Caco-2 (cell line): ENCODE data around the gene KCNH3. TPM values are rescaled to one million over a fixed set of nuclear protein-coding genes. Genes with fewer than 3 reads are reported as not detected.

Experiments used
- BruUV-seq: library from RNA; stranded (reverse); fragments of 400-500 nt; replicated peaks from 2 replicates; lab custom pipeline; 2021; lab: Mats Ljungman, UMichigan
- CTCF ChIA-PET: fragments of 300-600 bp; sonication (Branson Sonifier 250); formaldehyde crosslinking; loops from one replicate; lab custom pipeline; 2022; ENCODE audit warnings: antibody characterized with exemption; lab: Charles Lee
- POLR2A ChIA-PET: fragments of 300-600 bp; sonication (Branson Sonifier 250); formaldehyde crosslinking; loops from one replicate; lab custom pipeline; 2022; ENCODE audit warnings: antibody characterized with exemption; lab: Charles Lee
- DNase-seq, 2 experiments: peaks; one replicate each; pipeline versions ENCODE4 v3.0.0 to v3.0.0-alpha.2; 2020 to 2022
- H3K27me3 ChIP-seq: replicated peaks from 2 replicates; pipeline ENCODE4 v1.6.0; 2011; ENCODE audit warnings: low read length; ENCODE audit not compliant: control insufficient read depth, insufficient read depth
- H3K36me3 ChIP-seq: 2 replicates; pipeline ENCODE4 v1.5.1; 2011; ENCODE audit warnings: low read length; ENCODE audit not compliant: control insufficient read depth, insufficient read depth
- H3K4me1 ChIP-seq: fragments of 250-450 bp; sonication (Bioruptor Pico); 2 replicates; pipeline ENCODE4 v1.5.1; 2020; ENCODE audit warnings: mild to moderate bottlenecking
- H3K4me3 ChIP-seq: 2 replicates; pipeline ENCODE4 v1.5.1; 2011; ENCODE audit warnings: low read depth, mild to moderate bottlenecking, control low read depth, low read length
- H3K9me3 ChIP-seq: fragments of 250-450 bp; sonication (Bioruptor Pico); 2 replicates; pipeline ENCODE4 v1.5.1; 2020; ENCODE audit warnings: mild to moderate bottlenecking, moderate library complexity
- H3K27ac Mint-ChIP-seq: one replicate; pipeline ENCODE4 v1.8.0; 2022; ENCODE audit warnings: mixed read lengths; ENCODE audit not compliant: unreplicated experiment
- H3K27me3 Mint-ChIP-seq: one replicate; pipeline ENCODE4 v1.8.0; 2022; ENCODE audit warnings: mixed read lengths; ENCODE audit not compliant: insufficient read depth, unreplicated experiment
- H3K36me3 Mint-ChIP-seq: one replicate; pipeline ENCODE4 v1.8.0; 2022; ENCODE audit warnings: mild to moderate bottlenecking, mixed read lengths; ENCODE audit not compliant: insufficient read depth, unreplicated experiment
- H3K4me1 Mint-ChIP-seq: one replicate; pipeline ENCODE4 v1.8.0; 2022; ENCODE audit warnings: low read depth, mixed read lengths; ENCODE audit not compliant: unreplicated experiment
- H3K4me3 Mint-ChIP-seq: one replicate; pipeline ENCODE4 v1.8.0; 2022; ENCODE audit warnings: mild to moderate bottlenecking, moderate library complexity, mixed read lengths; ENCODE audit not compliant: unreplicated experiment
- H3K9me3 Mint-ChIP-seq: one replicate; pipeline ENCODE4 v1.8.0; 2022; ENCODE audit warnings: mixed read lengths; ENCODE audit not compliant: unreplicated experiment
- CTCF ChIP-seq, 2 experiments: fragments of 200-600 bp in 1 of 2; IDR thresholded peaks; 1 replicate in 1 of 2; 2 replicates in 1 of 2; pipeline versions ENCODE4 v1.5.1 to v1.8.0; 2011 to 2022; ENCODE audit warnings: antibody characterized with exemption in 1 of 2, control low read depth in 1 of 2, inconsistent platforms in 1 of 2, low read depth in 1 of 2, low read length in 1 of 2, mild to moderate bottlenecking in 1 of 2, moderate library complexity in 1 of 2; ENCODE audit not compliant: insufficient read depth in 1 of 2, severe bottlenecking in 1 of 2, unreplicated experiment in 1 of 2
- intact Hi-C: fragments of 100-400 bp; cut with micrococcal nuclease; formaldehyde crosslinking; loops from one replicate; pipeline ENCODE4 v1.10.0; 2022; ENCODE audit not compliant: unreplicated experiment
- total RNA-seq: library from RNA; stranded (reverse); gene quantifications from 2 replicates; pipeline ENCODE4 v1.2.3, GENCODE V29; 2022

KCNH3 gene
- total RNA-seq, 1 experiment from 2014 or later: 0.27 TPM

- Histone ChIP-seq H3K9me3 (no peaks in the 10 kb centered on the region), H3K27me3 (no peaks in the 10 kb centered on the region), H3K4me1 (peaks cover 10% of the 10 kb centered on the region), H3K4me3 (no peak overlapping the region), H3K36me3 (peaks cover 4% of the 10 kb centered on the region; the same call in 1 of the 2 replicates)
- DNase-seq: no peak
- ChIA-PET POLR2A (no interaction called here), CTCF (no interaction called here)
- H3K9me3 Mint-ChIP-seq: peaks cover 1% of the 10 kb centered on the region
- peaks cover 6% of the 10 kb centered on the region for H3K4me1 Mint-ChIP-seq
- H3K4me3 Mint-ChIP-seq: no peak overlapping the region
- H3K27ac Mint-ChIP-seq: no peak overlapping the region
- peak; percentile 31 to 32 for TF ChIP-seq CTCF (IDR thresholded peaks at IDR 0.05; ENCODE audit: insufficient read depth in 1 of 2, low read depth in 1 of 2, low read length in 1 of 2, severe bottlenecking in 1 of 2, unreplicated experiment in 1 of 2)
- H3K27me3 Mint-ChIP-seq: no peaks in the 10 kb centered on the region
- BruUV-seq: no TSS peak
- intact Hi-C loops: no loop called here
- H3K36me3 Mint-ChIP-seq: peaks cover 16% of the 10 kb centered on the region
These were observed 48.5 kb downstream of the KCNH3 start for GRCh38 chr12:49587174-49587908.

- no peak for TF ChIP-seq CTCF (IDR thresholded peaks at IDR 0.05; ENCODE audit: insufficient read depth in 1 of 2, low read depth in 1 of 2, low read length in 1 of 2, severe bottlenecking in 1 of 2, unreplicated experiment in 1 of 2)
- H3K27me3 Mint-ChIP-seq: no peaks in the 10 kb centered on the region
- H3K27me3 ChIP-seq: no peaks in the 10 kb centered on the region
- intact Hi-C loops: no loop called here
- CTCF ChIA-PET: no interaction called here
- no peaks in the 10 kb centered on the region for H3K4me1 Mint-ChIP-seq
- POLR2A ChIA-PET: no interaction called here
- BruUV-seq: no TSS peak
- DNase-seq: no peak
- H3K4me3 Mint-ChIP-seq: no peak overlapping the region
- peaks cover 3% of the 10 kb centered on the region; the same call in 1 of the 2 replicates for H3K4me1 ChIP-seq
- H3K27ac Mint-ChIP-seq: no peak overlapping the region
- no peak overlapping the region for H3K4me3 ChIP-seq
- H3K9me3 Mint-ChIP-seq: peaks cover 11% of the 10 kb centered on the region
- peaks cover 11% of the 10 kb centered on the region for H3K36me3 Mint-ChIP-seq
- no peaks in the 10 kb centered on the region for H3K9me3 ChIP-seq
- H3K36me3 ChIP-seq: peaks cover 4% of the 10 kb centered on the region; the same call in 1 of the 2 replicates
These were observed 49.5 kb downstream of the KCNH3 start for GRCh38 chr12:49588281-49588680.

- POLR2A ChIA-PET: no interaction called here
- Histone ChIP-seq H3K27me3 (no peaks in the 10 kb centered on the region), H3K4me3 (no peak overlapping the region), H3K4me1 (no peaks in the 10 kb centered on the region), H3K9me3 (no peaks in the 10 kb centered on the region), H3K36me3 (peaks cover under 1% of the 10 kb centered on the region; the same call in 1 of the 2 replicates)
- no peaks in the 10 kb centered on the region for H3K27me3 Mint-ChIP-seq
- peaks cover 11% of the 10 kb centered on the region for H3K36me3 Mint-ChIP-seq
- CTCF ChIA-PET: interaction anchor here (0.5 to 1.1 kb wide), 2 partner anchors 16 to 230 kb away, joined by 3 read pairs; partner anchors contain the start of gene FAM186B
- H3K9me3 Mint-ChIP-seq: peaks cover 12% of the 10 kb centered on the region
- no peak overlapping the region for H3K27ac Mint-ChIP-seq
- BruUV-seq: no TSS peak
- no peak for DNase-seq
- H3K4me3 Mint-ChIP-seq: no peak overlapping the region
- intact Hi-C loops: no loop called here
- H3K4me1 Mint-ChIP-seq: no peaks in the 10 kb centered on the region
- TF ChIP-seq CTCF (IDR thresholded peaks at IDR 0.05; ENCODE audit: insufficient read depth in 1 of 2, low read depth in 1 of 2, low read length in 1 of 2, severe bottlenecking in 1 of 2, unreplicated experiment in 1 of 2): no peak
These were observed 50.1 kb downstream of the KCNH3 start for GRCh38 chr12:49588721-49589516.
